Mesenchymal stem cell (in vitro differentiated cells and primary cell): ENCODE data around the gene HAUS1.

ENCODE experiments used
- DNase-seq: peaks from one replicate; pipeline ENCODE4 v3.0.0-alpha.2; 2013
- H2AFZ ChIP-seq: one replicate; pipeline ENCODE4 v1.6.1; 2013; ENCODE audit warnings: low read depth, mild to moderate bottlenecking, control low read depth, inconsistent platforms, low read length, moderate library complexity
- H2AK5ac ChIP-seq: 2 replicates; pipeline ENCODE4 v1.6.1; 2013; ENCODE audit warnings: low read length, moderate library complexity, mild to moderate bottlenecking, inconsistent platforms; ENCODE audit not compliant: severe bottlenecking
- H2BK120ac ChIP-seq: one replicate; pipeline ENCODE4 v1.6.1; 2013; ENCODE audit warnings: low read depth, mild to moderate bottlenecking, inconsistent platforms, low read length, moderate library complexity
- H2BK12ac ChIP-seq, 2 experiments: one replicate each; pipeline ENCODE4 v1.6.1; 2013; ENCODE audit warnings: inconsistent platforms in 2 of 2, low read length in 2 of 2, mild to moderate bottlenecking in 2 of 2, moderate library complexity in 2 of 2, control low read depth in 1 of 2
- H2BK15ac ChIP-seq: one replicate; pipeline ENCODE4 v1.6.1; 2013; ENCODE audit warnings: mild to moderate bottlenecking, low read depth, inconsistent platforms; ENCODE audit not compliant: poor library complexity, severe bottlenecking
- H2BK5ac ChIP-seq: 2 replicates; pipeline ENCODE4 v1.6.1; 2013; ENCODE audit warnings: low read depth, mild to moderate bottlenecking, low read length, control low read depth, inconsistent platforms; ENCODE audit not compliant: poor library complexity, severe bottlenecking
- H3K14ac ChIP-seq, 2 experiments: one replicate each; pipeline ENCODE4 v1.6.1; 2013; ENCODE audit warnings: inconsistent platforms in 2 of 2, low read length in 2 of 2, control low read depth in 1 of 2, mild to moderate bottlenecking in 1 of 2, moderate library complexity in 1 of 2
- H3K18ac ChIP-seq, 2 experiments: one replicate each; pipeline ENCODE4 v1.6.1; 2013; ENCODE audit warnings: inconsistent platforms in 2 of 2, low read length in 2 of 2, control low read depth in 1 of 2, low read depth in 1 of 2, mild to moderate bottlenecking in 1 of 2
- H3K23ac ChIP-seq, 2 experiments: one replicate each; pipeline ENCODE4 v1.6.1; 2013; ENCODE audit warnings: inconsistent platforms in 2 of 2, low read length in 2 of 2, mild to moderate bottlenecking in 2 of 2, moderate library complexity in 2 of 2, control low read depth in 1 of 2
- H3K27ac ChIP-seq: 2 replicates; pipeline ENCODE4 v1.5.1; 2013; ENCODE audit warnings: mild to moderate bottlenecking, moderate library complexity, low read length, control low read depth, inconsistent platforms; ENCODE audit not compliant: poor library complexity, severe bottlenecking
- H3K27me3 ChIP-seq, 2 experiments: 2 replicates each; pipeline versions ENCODE4 v1.6.1 to v1.7.0; 2013; ENCODE audit warnings: low read length in 2 of 2, mild to moderate bottlenecking in 2 of 2, moderate library complexity in 2 of 2, control low read depth in 1 of 2, inconsistent platforms in 1 of 2; ENCODE audit not compliant: control insufficient read depth in 1 of 2, insufficient read depth in 1 of 2
- H3K36me3 ChIP-seq, 2 experiments: 2 replicates each; pipeline versions ENCODE4 v1.6.1 to v1.7.0; 2013; ENCODE audit warnings: low read length in 2 of 2, control low read depth in 1 of 2, inconsistent platforms in 1 of 2, low read depth in 1 of 2, mild to moderate bottlenecking in 1 of 2; ENCODE audit not compliant: insufficient read depth in 2 of 2, control insufficient read depth in 1 of 2
- H3K4ac ChIP-seq, 2 experiments: one replicate each; pipeline ENCODE4 v1.6.1; 2013; ENCODE audit warnings: inconsistent platforms in 2 of 2, low read length in 2 of 2, mild to moderate bottlenecking in 2 of 2, moderate library complexity in 2 of 2, control low read depth in 1 of 2, low read depth in 1 of 2
- H3K4me1 ChIP-seq: 2 replicates; pipeline ENCODE4 v1.6.1; 2013; ENCODE audit warnings: low read depth, low read length, control low read depth; ENCODE audit not compliant: control insufficient read depth, insufficient read depth
- H3K4me2 ChIP-seq: 2 replicates; pipeline ENCODE4 v1.6.1; 2013; ENCODE audit warnings: low read length, mild to moderate bottlenecking, inconsistent platforms; ENCODE audit not compliant: poor library complexity, severe bottlenecking
- H3K4me3 ChIP-seq, 2 experiments: 2 replicates each; pipeline versions ENCODE4 v1.5.1 to v1.7.0; 2013; ENCODE audit warnings: low read length in 2 of 2, mild to moderate bottlenecking in 2 of 2, control low read depth in 1 of 2, low read depth in 1 of 2; ENCODE audit not compliant: insufficient read depth in 1 of 2
- H3K79me1 ChIP-seq: replicated peaks from 2 replicates; pipeline ENCODE4 v1.6.1; 2013; ENCODE audit warnings: mild to moderate bottlenecking, control low read depth, low read length, inconsistent platforms; ENCODE audit not compliant: poor library complexity, severe bottlenecking
- H3K9ac ChIP-seq: 2 replicates; pipeline ENCODE4 v1.7.0; 2013; ENCODE audit warnings: mild to moderate bottlenecking, low read length, moderate library complexity
- H3K9me3 ChIP-seq: 2 replicates; pipeline ENCODE4 v1.7.0; 2013; ENCODE audit warnings: mild to moderate bottlenecking, low read length; ENCODE audit not compliant: control insufficient read depth
- H4K8ac ChIP-seq: one replicate; pipeline ENCODE4 v1.6.1; 2013; ENCODE audit warnings: inconsistent platforms, mild to moderate bottlenecking, low read length, moderate library complexity
- H4K91ac ChIP-seq: one replicate; pipeline ENCODE4 v1.6.1; 2013; ENCODE audit warnings: mild to moderate bottlenecking, low read length, inconsistent platforms
- WGBS: methylation state at CpG from one replicate; pipeline ENCODE4 v1.1.7; 2013; ENCODE audit warnings: mixed read lengths; 5-methylcytosine and 5-hydroxymethylcytosine counted together

Gene HAUS1

DNA sequence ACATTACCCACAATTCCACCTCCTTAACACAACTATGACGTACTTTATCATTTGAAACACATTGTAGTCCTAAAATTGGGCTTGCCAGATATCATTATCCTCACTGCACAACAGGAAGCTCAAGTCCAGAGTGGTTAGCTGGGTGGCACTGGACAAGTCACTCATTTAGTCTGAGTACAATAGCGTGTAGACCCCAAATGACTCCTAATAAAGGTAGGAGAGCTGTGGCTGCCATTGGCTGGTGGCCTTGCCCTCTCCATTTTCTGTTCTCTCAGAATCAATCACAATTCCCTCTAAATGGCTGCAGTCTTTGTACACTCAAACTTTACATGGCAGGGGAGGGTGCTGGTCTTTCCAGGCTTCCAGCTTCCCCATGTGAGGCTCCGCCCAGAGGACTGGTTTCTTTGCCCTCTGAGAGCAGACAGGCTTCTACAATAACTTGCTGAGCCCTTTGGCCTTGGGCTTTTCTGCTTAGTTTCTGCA, 43.8 kb upstream of the HAUS1 start:
- H2BK15ac ChIP-seq, result no peak overlapping the region
- H2AFZ ChIP-seq, result no peak overlapping the region
- no peak overlapping the region for H4K91ac ChIP-seq
- no peak overlapping the region for H3K18ac ChIP-seq
- peaks cover 3% of the 10 kb centered on the region for H3K4me1 ChIP-seq
- no peaks in the 10 kb centered on the region for H3K36me3 ChIP-seq
- WGBS, result 95% methylated on average over 3 of the region's 3 CpGs
- H3K14ac ChIP-seq, result no peak overlapping the region
- H3K4me2 ChIP-seq, result no peak overlapping the region
- H3K4me3 ChIP-seq, result no peak overlapping the region
- H2BK5ac ChIP-seq, result no peak overlapping the region
- no peak for DNase-seq
- no peak overlapping the region for H4K8ac ChIP-seq
- no peak overlapping the region for H2AK5ac ChIP-seq
- no peak overlapping the region for H3K23ac ChIP-seq
- no peak overlapping the region for H3K9ac ChIP-seq
- no peaks in the 10 kb centered on the region for H3K9me3 ChIP-seq
- H3K27ac ChIP-seq, result no peak overlapping the region
- H3K79me1 ChIP-seq, result peaks cover 30% of the 10 kb centered on the region
- no peak overlapping the region for H2BK12ac ChIP-seq
- no peak overlapping the region for H3K4ac ChIP-seq
- H2BK120ac ChIP-seq, result no peak overlapping the region
- no peaks in the 10 kb centered on the region for H3K27me3 ChIP-seq

GRCh38 chr18:46061387-46061786, 42.8 kb upstream of the HAUS1 start:
- Histone ChIP-seq H2AK5ac (no peak overlapping the region), H4K91ac (no peak overlapping the region), H3K23ac (no peak overlapping the region), H3K9me3 (no peaks in the 10 kb centered on the region), H2BK12ac (no peak overlapping the region), H3K36me3 (peaks cover 1 to 4% of the 10 kb centered on the region in 2 experiments), H2AFZ (no peak overlapping the region), H3K79me1 (peaks cover 27% of the 10 kb centered on the region), H3K4ac (no peak overlapping the region), H2BK120ac (no peak overlapping the region), H3K18ac (no peak overlapping the region), H3K4me3 (no peak overlapping the region), H3K9ac (no peak overlapping the region), H3K27ac (no peak overlapping the region), H3K4me2 (no peak overlapping the region), H3K27me3 (no peaks in the 10 kb centered on the region), H3K4me1 (peaks cover 1% of the 10 kb centered on the region), H4K8ac (no peak overlapping the region), H2BK15ac (no peak overlapping the region), H3K14ac (no peak overlapping the region), H2BK5ac (no peak overlapping the region)
- WGBS, result 87% methylated on average over 3 of the region's 3 CpGs
- no peak for DNase-seq

DNA sequence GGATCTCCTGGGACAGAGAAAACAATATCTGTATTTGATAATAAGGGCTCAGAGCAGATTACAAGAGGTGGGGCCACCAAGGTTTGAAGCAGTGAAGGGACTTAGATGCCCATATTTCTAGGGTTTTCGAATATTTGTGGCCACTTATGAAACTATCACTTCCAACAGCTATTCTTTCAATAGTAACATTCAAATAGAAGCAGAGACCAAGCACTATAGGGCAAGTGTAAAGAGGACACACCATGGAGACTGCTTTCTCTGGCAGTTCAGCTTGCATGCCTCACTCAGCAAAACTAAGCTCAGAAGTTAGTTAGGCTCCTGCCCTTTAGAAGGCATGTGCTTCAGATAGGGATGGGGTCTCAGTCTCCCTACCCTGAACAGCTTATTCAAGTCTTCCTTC, 42.4 kb upstream of the HAUS1 start:
- no peak overlapping the region for H2BK120ac ChIP-seq
- peaks cover 3 to 4% of the 10 kb centered on the region in 2 experiments for H3K36me3 ChIP-seq
- no peak overlapping the region for H3K23ac ChIP-seq
- no peak overlapping the region for H2BK5ac ChIP-seq
- H3K4ac ChIP-seq, result no peak overlapping the region
- WGBS, result no CpG with 5 or more reads among the region's 1 CpG
- no peak overlapping the region for H2AFZ ChIP-seq
- H3K14ac ChIP-seq, result no peak overlapping the region
- H4K91ac ChIP-seq, result no peak overlapping the region
- H3K18ac ChIP-seq, result no peak overlapping the region
- no peak overlapping the region for H3K9ac ChIP-seq
- H4K8ac ChIP-seq, result no peak overlapping the region
- no peaks in the 10 kb centered on the region for H3K27me3 ChIP-seq
- H3K4me3 ChIP-seq, result no peak overlapping the region
- no peak overlapping the region for H2AK5ac ChIP-seq
- DNase-seq, result no peak
- no peak overlapping the region for H3K4me2 ChIP-seq
- H3K79me1 ChIP-seq, result peaks cover 28% of the 10 kb centered on the region
- no peak overlapping the region for H2BK12ac ChIP-seq
- no peaks in the 10 kb centered on the region for H3K9me3 ChIP-seq
- no peak overlapping the region for H3K27ac ChIP-seq
- no peak overlapping the region for H2BK15ac ChIP-seq
- peaks cover 1% of the 10 kb centered on the region for H3K4me1 ChIP-seq

- Histone ChIP-seq H2AK5ac (no peak overlapping the region), H3K9me3 (no peaks in the 10 kb centered on the region), H2BK12ac (no peak overlapping the region), H3K4me1 (peaks cover 1% of the 10 kb centered on the region), H3K4me3 (no peak overlapping the region), H3K23ac (no peak overlapping the region), H3K4me2 (no peak overlapping the region), H2BK15ac (no peak overlapping the region), H4K91ac (no peak overlapping the region), H3K14ac (no peak overlapping the region), H3K79me1 (peaks cover 26% of the 10 kb centered on the region), H2BK5ac (no peak overlapping the region), H3K27me3 (no peaks in the 10 kb centered on the region), H2AFZ (no peak overlapping the region), H3K27ac (no peak overlapping the region), H3K18ac (no peak overlapping the region), H3K9ac (no peak overlapping the region), H3K4ac (no peak overlapping the region), H3K36me3 (peaks cover 3 to 4% of the 10 kb centered on the region in 2 experiments), H4K8ac (no peak overlapping the region), H2BK120ac (no peak overlapping the region)
- WGBS, result 88% methylated on average over 5 of the region's 5 CpGs
- DNase-seq, result no peak
Measured at GRCh38 chr18:46062781-46063180, 41.4 kb upstream of the HAUS1 start.
